ENCODE results near the gene P2RX7.

The P2RX7 gene

GRCh38 chr12:121132601-121133481 lies at the start of gene P2RX7:
P2RX7 (plus strand) TSS chr12:121132876; CDS start chr12:121132971, 95 bp downstream.
- DNase-seq = peak; percentile 77

GRCh38 chr12:121084229-121084628 lies 48.4 kb upstream of the P2RX7 start:
- DNase-seq = no peak

GRCh38 chr12:121085069-121085468 lies 47.6 kb upstream of the P2RX7 start:
- no peak for DNase-seq

- DNase-seq = no peak
Observed at GRCh38 chr12:121085506-121086353, 46.9 kb upstream of the P2RX7 start.

GRCh38 chr12:121086781-121087295 lies 45.8 kb upstream of the P2RX7 start:
- no peak for DNase-seq

- DNase-seq = no peak
Observed at GRCh38 chr12:121087467-121088194, 45.0 kb upstream of the P2RX7 start.

- DNase-seq = no peak
Observed at GRCh38 chr12:121088195-121088585, 44.5 kb upstream of the P2RX7 start.

GRCh38 chr12:121089031-121089812 lies 43.5 kb upstream of the P2RX7 start:
- DNase-seq = no peak

- DNase-seq = no peak
Observed at GRCh38 chr12:121089813-121090430, 42.8 kb upstream of the P2RX7 start.

GRCh38 chr12:121090586-121091514 lies 41.8 kb upstream of the P2RX7 start:
- DNase-seq = no peak

- no peak for DNase-seq
Observed at GRCh38 chr12:121092034-121092433, 40.6 kb upstream of the P2RX7 start.

GRCh38 chr12:121093487-121093891 lies 39.2 kb upstream of the P2RX7 start:
- DNase-seq = no peak

GRCh38 chr12:121095544-121096198 lies 37.0 kb upstream of the P2RX7 start:
- DNase-seq = peak; percentile 77

GRCh38 chr12:121096199-121096798 lies 36.4 kb upstream of the P2RX7 start:
- no peak for DNase-seq

GRCh38 chr12:121099779-121100178 lies 32.9 kb upstream of the P2RX7 start:
- DNase-seq = no peak

- DNase-seq = no peak
Observed at GRCh38 chr12:121102307-121102706, 30.4 kb upstream of the P2RX7 start.

GRCh38 chr12:121107681-121108080 lies 25.0 kb upstream of the P2RX7 start:
- no peak for DNase-seq

GRCh38 chr12:121108492-121108891 lies 24.2 kb upstream of the P2RX7 start:
- DNase-seq = no peak

GRCh38 chr12:121110211-121110940 lies 22.3 kb upstream of the P2RX7 start:
- peak; percentile 41 for DNase-seq

Measured in NCI-H1105 treated with DMSO at 0.1 percent for 48 hours (cell line).